IMR-90 (cell line): ENCODE results near the gene UNKL.

Experiments used
- CTCF ChIP-seq: conservative IDR thresholded peaks from 2 replicates; pipeline ENCODE4 v1.5.1; 2012; ENCODE audit warnings: mild to moderate bottlenecking, low read depth, low read length, improper control_type of control experiment
- MXI1 ChIP-seq: IDR thresholded peaks from 2 replicates; pipeline ENCODE4 v1.6.1; 2012; ENCODE audit warnings: low read depth, mild to moderate bottlenecking, low read length, moderate library complexity, borderline replicate concordance
- POLR2A ChIP-seq: IDR thresholded peaks from 2 replicates; pipeline ENCODE4 v1.6.1; 2012; ENCODE audit warnings: mild to moderate bottlenecking, low read depth, low read length
- RAD21 ChIP-seq: IDR thresholded peaks from 2 replicates; pipeline ENCODE4 v1.6.1; 2012; ENCODE audit warnings: low read length, improper control_type of control experiment
- RFX5 ChIP-seq: IDR thresholded peaks from 2 replicates; pipeline ENCODE4 v1.8.0; 2012; ENCODE audit warnings: low read depth, mild to moderate bottlenecking, low read length, moderate library complexity

- no peak for TF ChIP-seq CTCF
- no peak for TF ChIP-seq RFX5
- TF ChIP-seq POLR2A = no peak
- TF ChIP-seq MXI1 = no peak
- TF ChIP-seq RAD21 = no peak
Observed at GRCh38 chr16:1330931-1331711, 83.4 kb downstream of the UNKL start.
